ENCODE results near the gene C19orf44.
"Not testable (repeated sequence)": the region's sequence is repeated elsewhere in the genome, so short reads cannot be mapped to it uniquely, and the experiment has no call there.

C19orf44 gene

DNA sequence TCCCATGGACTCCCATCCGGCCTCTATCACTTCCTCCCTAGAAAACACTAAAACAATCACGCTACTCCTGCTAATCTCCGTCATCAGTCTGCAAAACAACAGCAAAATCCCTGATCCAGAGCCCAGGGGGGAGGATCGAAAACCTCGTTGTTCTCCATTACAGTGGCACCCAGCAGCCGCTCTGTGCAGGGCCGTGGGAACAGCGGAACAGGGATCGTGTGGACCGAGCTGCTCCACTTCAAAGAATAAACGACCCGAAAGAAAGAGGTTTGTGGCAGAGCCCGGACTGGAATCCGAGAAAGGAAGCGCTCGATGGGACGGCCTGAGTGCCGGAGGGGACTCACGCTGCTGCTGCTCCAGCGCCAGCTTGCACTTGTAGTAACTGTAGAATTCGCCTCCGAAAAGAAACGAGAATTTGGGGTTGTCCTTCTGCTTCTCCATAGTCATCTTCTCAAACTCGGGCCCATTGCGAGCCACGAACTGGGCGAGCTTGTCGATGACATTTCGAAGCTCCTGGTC, 45.4 kb downstream of the C19orf44 start:
- H3K4me1 ChIP-seq (ENCODE audit: control insufficient read depth, low read length) = peaks cover 52% of the 10 kb centered on the region
- H4K20me1 ChIP-seq (ENCODE audit: control insufficient read depth, insufficient read depth, low read depth, low read length) = peaks cover 27% of the 10 kb centered on the region
- TF ChIP-seq, protein P1, sequence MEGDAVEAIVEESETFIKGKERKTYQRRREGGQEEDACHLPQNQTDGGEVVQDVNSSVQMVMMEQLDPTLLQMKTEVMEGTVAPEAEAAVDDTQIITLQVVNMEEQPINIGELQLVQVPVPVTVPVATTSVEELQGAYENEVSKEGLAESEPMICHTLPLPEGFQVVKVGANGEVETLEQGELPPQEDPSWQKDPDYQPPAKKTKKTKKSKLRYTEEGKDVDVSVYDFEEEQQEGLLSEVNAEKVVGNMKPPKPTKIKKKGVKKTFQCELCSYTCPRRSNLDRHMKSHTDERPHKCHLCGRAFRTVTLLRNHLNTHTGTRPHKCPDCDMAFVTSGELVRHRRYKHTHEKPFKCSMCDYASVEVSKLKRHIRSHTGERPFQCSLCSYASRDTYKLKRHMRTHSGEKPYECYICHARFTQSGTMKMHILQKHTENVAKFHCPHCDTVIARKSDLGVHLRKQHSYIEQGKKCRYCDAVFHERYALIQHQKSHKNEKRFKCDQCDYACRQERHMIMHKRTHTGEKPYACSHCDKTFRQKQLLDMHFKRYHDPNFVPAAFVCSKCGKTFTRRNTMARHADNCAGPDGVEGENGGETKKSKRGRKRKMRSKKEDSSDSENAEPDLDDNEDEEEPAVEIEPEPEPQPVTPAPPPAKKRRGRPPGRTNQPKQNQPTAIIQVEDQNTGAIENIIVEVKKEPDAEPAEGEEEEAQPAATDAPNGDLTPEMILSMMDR (IDR thresholded peaks at IDR 0.05; ENCODE audit: low read depth, low read length, poor library complexity, severe bottlenecking) = no peak
- no peak for TF ChIP-seq EZH2phosphoT487 (IDR thresholded peaks at IDR 0.05; ENCODE audit: borderline replicate concordance, low read length)
- no peaks in the 10 kb centered on the region for H3K27me3 ChIP-seq (ENCODE audit: control insufficient read depth, low read length)
- H3K4me2 ChIP-seq (ENCODE audit: low read length) = peak overlapping the region; percentile 97
- no peaks in the 10 kb centered on the region for H3K9me2 ChIP-seq (replicated peaks; ENCODE audit: control insufficient read depth, low read length)
- no peaks in the 10 kb centered on the region for H3K9me3 ChIP-seq (ENCODE audit: control insufficient read depth, insufficient read depth, low read length)
- peaks cover 23% of the 10 kb centered on the region for H3F3A ChIP-seq (ENCODE audit: control insufficient read depth, insufficient read depth)
- H3K4me3 ChIP-seq (ENCODE audit: low read length) = peak overlapping the region; percentile 100
- H3K79me2 ChIP-seq (ENCODE audit: control insufficient read depth, low read length) = peaks cover 90% of the 10 kb centered on the region
- H3K36me3 ChIP-seq (ENCODE audit: control insufficient read depth, low read length) = peaks cover 66% of the 10 kb centered on the region
- H3K27ac ChIP-seq (ENCODE audit: low read depth, low read length) = peak overlapping the region; percentile 77

- Histone ChIP-seq H3K79me2 (ENCODE audit: control insufficient read depth, low read length) (peaks cover 88% of the 10 kb centered on the region), H3K4me3 (ENCODE audit: low read length) (peak within 1 kb of the TSS; percentile 100), H3K9me2 (replicated peaks; ENCODE audit: control insufficient read depth, low read length) (no peaks in the 10 kb centered on the region), H3K9me3 (ENCODE audit: control insufficient read depth, insufficient read depth, low read length) (no peaks in the 10 kb centered on the region), H3F3A (ENCODE audit: control insufficient read depth, insufficient read depth) (peaks cover 23% of the 10 kb centered on the region), H4K20me1 (ENCODE audit: control insufficient read depth, insufficient read depth, low read depth, low read length) (peaks cover 24% of the 10 kb centered on the region), H3K4me1 (ENCODE audit: control insufficient read depth, low read length) (peaks cover 56% of the 10 kb centered on the region), H3K27me3 (ENCODE audit: control insufficient read depth, low read length) (no peaks in the 10 kb centered on the region), H3K4me2 (ENCODE audit: low read length) (peak within 1 kb of the TSS; percentile 97), H3K36me3 (ENCODE audit: control insufficient read depth, low read length) (peaks cover 59% of the 10 kb centered on the region), H3K27ac (ENCODE audit: low read depth, low read length) (peak within 1 kb of the TSS; percentile 77)
- TF ChIP-seq, protein P1 (IDR thresholded peaks at IDR 0.05; ENCODE audit: low read depth, low read length, poor library complexity, severe bottlenecking) = no peak
- TF ChIP-seq EZH2phosphoT487 (IDR thresholded peaks at IDR 0.05; ENCODE audit: borderline replicate concordance, low read length) = no peak
These were observed 46.1 kb downstream of the C19orf44 start, which contains the start of gene CHERP for GRCh38 chr19:16542045-16542909. Gene CHERP, minus strand, starts transcription at chr19:16542437. Its CDS starts 59 bp downstream, at chr19:16542378.

DNA sequence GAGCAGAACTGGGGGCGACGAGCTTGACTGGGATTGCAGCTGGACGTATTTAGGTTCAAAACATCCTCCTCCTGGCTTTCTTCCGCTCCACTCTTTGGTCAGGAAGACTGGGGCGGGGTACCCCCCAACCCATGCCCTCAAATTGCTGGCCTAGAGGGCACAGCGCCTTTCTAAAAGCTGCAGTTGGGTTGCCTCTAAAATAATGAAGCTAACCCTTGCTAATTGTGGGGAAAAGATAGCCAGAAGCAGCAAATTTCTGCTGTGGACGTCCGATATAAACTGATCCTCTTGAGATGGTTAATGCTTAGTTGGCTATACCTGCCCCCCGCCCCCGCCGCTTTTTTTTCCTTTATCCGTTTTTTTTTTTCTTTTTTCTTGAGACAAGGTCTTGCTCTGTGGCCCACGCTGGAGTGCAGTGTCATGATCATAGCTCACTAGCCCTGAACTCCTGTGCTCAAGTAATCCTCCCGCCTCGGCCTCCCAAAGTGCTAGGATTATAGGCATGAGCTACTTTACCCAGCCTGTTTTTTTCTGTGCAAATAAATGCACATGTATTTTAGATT, 46.8 kb downstream of the C19orf44 start:
- Histone ChIP-seq H3K4me1 (ENCODE audit: control insufficient read depth, low read length) (peaks cover 64% of the 10 kb centered on the region), H3K4me3 (ENCODE audit: low read length) (peak overlapping the region; percentile 100), H4K20me1 (ENCODE audit: control insufficient read depth, insufficient read depth, low read depth, low read length) (peaks cover 20% of the 10 kb centered on the region), H3F3A (ENCODE audit: control insufficient read depth, insufficient read depth) (peaks cover 26% of the 10 kb centered on the region), H3K9me2 (replicated peaks; ENCODE audit: control insufficient read depth, low read length) (no peaks in the 10 kb centered on the region), H3K36me3 (ENCODE audit: control insufficient read depth, low read length) (peaks cover 52% of the 10 kb centered on the region), H3K4me2 (ENCODE audit: low read length) (peak overlapping the region; percentile 86), H3K27ac (ENCODE audit: low read depth, low read length) (peak overlapping the region; percentile 77), H3K79me2 (ENCODE audit: control insufficient read depth, low read length) (peaks cover 87% of the 10 kb centered on the region), H3K27me3 (ENCODE audit: control insufficient read depth, low read length) (no peaks in the 10 kb centered on the region), H3K9me3 (ENCODE audit: control insufficient read depth, insufficient read depth, low read length) (no peaks in the 10 kb centered on the region)
- TF ChIP-seq, protein P1 (IDR thresholded peaks at IDR 0.05; ENCODE audit: low read depth, low read length, poor library complexity, severe bottlenecking) = no peak
- no peak for TF ChIP-seq EZH2phosphoT487 (IDR thresholded peaks at IDR 0.05; ENCODE audit: borderline replicate concordance, low read length)

DNA sequence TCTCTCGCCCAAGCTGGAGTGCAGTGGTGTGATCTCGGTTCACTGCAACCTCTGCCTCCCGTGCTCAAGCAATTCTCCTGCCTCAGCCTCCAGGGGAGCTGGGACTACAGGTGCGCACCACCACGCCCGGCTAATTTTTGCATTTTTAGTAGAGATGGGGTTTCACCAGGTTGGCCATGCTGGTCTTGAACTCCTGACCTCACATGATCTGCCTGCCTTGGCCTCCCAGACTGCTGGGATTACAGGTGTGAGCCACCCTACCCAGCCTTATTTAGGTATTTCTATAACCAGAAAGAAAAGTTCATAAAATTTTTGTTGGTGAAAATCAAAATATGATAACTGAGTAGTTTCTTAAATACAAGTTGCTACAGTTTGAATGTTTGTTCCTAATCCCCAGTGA, 47.5 kb downstream of the C19orf44 start:
- peaks cover 29% of the 10 kb centered on the region for H3F3A ChIP-seq (ENCODE audit: control insufficient read depth, insufficient read depth)
- peaks cover 86% of the 10 kb centered on the region for H3K79me2 ChIP-seq (ENCODE audit: control insufficient read depth, low read length)
- H3K4me3 ChIP-seq (ENCODE audit: low read length) = peak overlapping the region; percentile 100
- peak overlapping the region; percentile 77 for H3K27ac ChIP-seq (ENCODE audit: low read depth, low read length)
- H4K20me1 ChIP-seq (ENCODE audit: control insufficient read depth, insufficient read depth, low read depth, low read length) = peaks cover 19% of the 10 kb centered on the region
- not testable (repeated sequence) for H3K27me3 ChIP-seq (ENCODE audit: control insufficient read depth, low read length); H3K9me3 ChIP-seq (ENCODE audit: control insufficient read depth, insufficient read depth, low read length); H3K9me2 ChIP-seq (replicated peaks; ENCODE audit: control insufficient read depth, low read length)
- H3K36me3 ChIP-seq (ENCODE audit: control insufficient read depth, low read length) = peaks cover 45% of the 10 kb centered on the region
- peak overlapping the region; percentile 86 for H3K4me2 ChIP-seq (ENCODE audit: low read length)
- peaks cover 67% of the 10 kb centered on the region for H3K4me1 ChIP-seq (ENCODE audit: control insufficient read depth, low read length)

Measured in DOHH2 (cell line).